NCI-H748 treated with DMSO at 0.1 percent for 48 hours (cell line): ENCODE data around the gene ZMIZ1.
"Not testable (repeated sequence)": the region's sequence is repeated elsewhere in the genome, so short reads cannot be mapped to it uniquely, and the experiment has no call there.

Experiments used
- DNase-seq: peaks from one replicate; lab custom pipeline; 2025; lab: John Stamatoyannopoulos, UW

ZMIZ1 gene

GRCh38 chr10:79029478-79030390 is 39.0 kb upstream of the ZMIZ1 start:
- no peak for DNase-seq

GRCh38 chr10:79030705-79031104 is 38.1 kb upstream of the ZMIZ1 start:
- DNase-seq: no peak

- no peak for DNase-seq
These were observed 37.0 kb upstream of the ZMIZ1 start for GRCh38 chr10:79031723-79032122.

GRCh38 chr10:79034271-79034876 is 34.4 kb upstream of the ZMIZ1 start:
- DNase-seq: no peak

- DNase-seq: not testable (repeated sequence)
These were observed 32.4 kb upstream of the ZMIZ1 start for GRCh38 chr10:79036416-79036815.

GRCh38 chr10:79038104-79038840 is 30.5 kb upstream of the ZMIZ1 start:
- no peak for DNase-seq

GRCh38 chr10:79038841-79039201 is 29.9 kb upstream of the ZMIZ1 start:
- no peak for DNase-seq

GRCh38 chr10:79042639-79043411 is 25.9 kb upstream of the ZMIZ1 start:
- no peak for DNase-seq

GRCh38 chr10:79044036-79044632 is 24.6 kb upstream of the ZMIZ1 start:
- DNase-seq: no peak

GRCh38 chr10:79044846-79045245 is 23.9 kb upstream of the ZMIZ1 start:
- no peak for DNase-seq

GRCh38 chr10:79045566-79046175 is 23.1 kb upstream of the ZMIZ1 start:
- no peak for DNase-seq

GRCh38 chr10:79046326-79046725 is 22.4 kb upstream of the ZMIZ1 start:
- DNase-seq: no peak

- DNase-seq: no peak
These were observed 21.8 kb upstream of the ZMIZ1 start for GRCh38 chr10:79046741-79047583.

GRCh38 chr10:79047584-79047874 is 21.2 kb upstream of the ZMIZ1 start:
- no peak for DNase-seq

GRCh38 chr10:79047875-79048638 is 20.7 kb upstream of the ZMIZ1 start:
- no peak for DNase-seq

- no peak for DNase-seq
These were observed 19.9 kb upstream of the ZMIZ1 start for GRCh38 chr10:79048639-79049550.

GRCh38 chr10:79049931-79050895 is 18.6 kb upstream of the ZMIZ1 start:
- no peak for DNase-seq
